ENCODE data around the gene LUZP2. TPM values are rescaled to one million over a fixed set of nuclear protein-coding genes. Genes with fewer than 3 reads are reported as not detected.

LUZP2 gene
- total RNA-seq, 6 donors from 2014 or later, result 0.20 to 0.46 (median 0.23) TPM; not detected in 3

GRCh38 chr11:24747275-24748251, 250.7 kb downstream of the LUZP2 start:
- no peak overlapping the region for H3K4me3 ChIP-seq
- H3K9me3 ChIP-seq, result no peaks in the 10 kb centered on the region
- no peaks in the 10 kb centered on the region for H3K4me1 ChIP-seq
- no peak for TF ChIP-seq POLR2A (IDR thresholded peaks at IDR 0.05)
- TF ChIP-seq CTCF (IDR thresholded peaks at IDR 0.05), result no peak
- no peak for TF ChIP-seq POLR2AphosphoS5 (IDR thresholded peaks at IDR 0.05)
- TF ChIP-seq EP300 (IDR thresholded peaks at IDR 0.05), result no peak
- H3K27me3 ChIP-seq, result no peaks in the 10 kb centered on the region
- H3K36me3 ChIP-seq, result no peaks in the 10 kb centered on the region
- ATAC-seq (ENCODE audit: low FRiP score in 2 of 2) (no peak), DNase-seq (no peak)
- no peak overlapping the region for H3K27ac ChIP-seq
- 81 to 83% methylated on average over 5 of the region's 5 CpGs for WGBS, 2 donors

GRCh38 chr11:24748261-24748660, 251.4 kb downstream of the LUZP2 start:
- ATAC-seq (ENCODE audit: low FRiP score in 2 of 2) (no peak), DNase-seq (no peak)
- no peak for TF ChIP-seq EP300 (IDR thresholded peaks at IDR 0.05)
- TF ChIP-seq POLR2AphosphoS5 (IDR thresholded peaks at IDR 0.05), result no peak
- no peak for TF ChIP-seq CTCF (IDR thresholded peaks at IDR 0.05)
- TF ChIP-seq POLR2A (IDR thresholded peaks at IDR 0.05), result no peak
- H3K4me3 ChIP-seq, result no peak overlapping the region
- no peaks in the 10 kb centered on the region for H3K36me3 ChIP-seq
- no peaks in the 10 kb centered on the region for H3K9me3 ChIP-seq
- no peaks in the 10 kb centered on the region for H3K27me3 ChIP-seq
- no peaks in the 10 kb centered on the region for H3K4me1 ChIP-seq
- no peak overlapping the region for H3K27ac ChIP-seq
- WGBS, 2 donors, result 56 to 82% methylated on average over 6 to 7 of the region's 7 CpGs

GRCh38 chr11:24754406-24754805, 257.6 kb downstream of the LUZP2 start:
- H3K9me3 ChIP-seq, result no peaks in the 10 kb centered on the region
- H3K4me3 ChIP-seq, result no peak overlapping the region
- DNase-seq, result no peak
- H3K27ac ChIP-seq, result no peak overlapping the region
- H3K27me3 ChIP-seq, result no peaks in the 10 kb centered on the region
- ATAC-seq (ENCODE audit: low FRiP score in 2 of 2), result no peak
- no peaks in the 10 kb centered on the region for H3K4me1 ChIP-seq
- no peaks in the 10 kb centered on the region for H3K36me3 ChIP-seq
- TF ChIP-seq POLR2A (IDR thresholded peaks at IDR 0.05), result no peak
- no peak for TF ChIP-seq EP300 (IDR thresholded peaks at IDR 0.05)
- no peak for TF ChIP-seq CTCF (IDR thresholded peaks at IDR 0.05)
- no peak for TF ChIP-seq POLR2AphosphoS5 (IDR thresholded peaks at IDR 0.05)

- Histone ChIP-seq H3K4me3 (no peak overlapping the region), H3K4me1 (no peaks in the 10 kb centered on the region), H3K27me3 (no peaks in the 10 kb centered on the region), H3K9me3 (no peaks in the 10 kb centered on the region), H3K36me3 (no peaks in the 10 kb centered on the region), H3K27ac (no peak overlapping the region)
- ATAC-seq (ENCODE audit: low FRiP score in 2 of 2) (no peak), DNase-seq (no peak)
- no peak for TF ChIP-seq CTCF (IDR thresholded peaks at IDR 0.05)
- TF ChIP-seq POLR2AphosphoS5 (IDR thresholded peaks at IDR 0.05), result no peak
- no peak for TF ChIP-seq EP300 (IDR thresholded peaks at IDR 0.05)
- no peak for TF ChIP-seq POLR2A (IDR thresholded peaks at IDR 0.05)
- 74 to 83% methylated on average over 7 of the region's 7 CpGs for WGBS, 2 donors
Measured at GRCh38 chr11:24755260-24755839, 258.5 kb downstream of the LUZP2 start.
